NCI-H345 treated with DMSO at 0.1 percent for 48 hours (cell line): Measurements from ENCODE around the gene SLC35G1.

ENCODE experiments used
- DNase-seq: peaks from one replicate; lab custom pipeline; 2025; ENCODE audit not compliant: unreplicated experiment; lab: John Stamatoyannopoulos, UW

The SLC35G1 gene

DNA sequence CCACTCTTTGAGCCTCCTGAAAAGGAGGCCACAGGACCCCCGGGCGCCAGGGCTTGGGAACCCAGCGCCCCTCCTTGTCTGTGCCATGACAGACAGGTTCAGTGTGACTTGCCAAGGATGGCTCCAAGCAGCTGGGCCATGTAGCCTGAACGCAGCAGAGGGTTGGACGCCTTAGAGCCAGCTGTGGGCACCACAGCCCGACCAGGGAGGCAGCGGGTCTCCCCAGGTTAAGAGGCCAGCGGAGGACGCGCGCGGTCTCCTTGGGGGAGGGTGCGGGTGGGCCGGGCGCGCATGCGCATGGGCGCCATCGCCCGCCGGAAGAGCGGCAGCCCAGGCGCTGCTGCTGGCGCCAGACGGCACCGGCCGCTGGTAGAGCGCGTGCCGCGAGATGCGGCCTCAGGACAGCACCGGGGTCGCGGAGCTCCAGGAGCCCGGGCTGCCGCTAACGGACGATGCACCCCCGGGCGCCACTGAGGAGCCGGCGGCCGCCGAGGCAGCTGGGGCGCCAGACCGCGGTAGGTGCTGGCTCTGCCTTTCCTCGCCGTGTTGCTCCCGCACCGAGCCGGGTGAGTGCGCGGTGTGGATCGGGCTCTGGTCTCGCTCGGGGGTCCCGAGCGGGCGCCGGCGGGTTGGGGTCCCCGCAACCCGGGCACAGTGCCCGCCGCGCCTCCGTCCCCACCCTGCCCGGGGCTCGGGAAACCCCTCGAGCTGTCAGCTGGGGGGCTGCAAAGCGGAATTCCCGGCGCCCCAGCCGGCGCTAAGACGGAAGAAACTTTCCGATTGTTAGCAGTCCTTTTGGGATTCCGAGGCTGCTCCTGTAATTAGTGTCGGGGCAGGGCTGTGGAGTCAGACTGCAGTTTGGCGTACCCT is at the start of gene SLC35G1:
Gene SLC35G1, plus strand, starts transcription at position 333 of the 870 bp plus-strand sequence. Its CDS starts 56 bp downstream, at position 389.
- peak; percentile 13 for DNase-seq

GRCh38 chr10:93844979-93845626 is 48.7 kb upstream of the SLC35G1 start:
- DNase-seq, result no peak

- peak; percentile 51 for DNase-seq
Observed at GRCh38 chr10:93849593-93849992, 44.2 kb upstream of the SLC35G1 start.

DNA sequence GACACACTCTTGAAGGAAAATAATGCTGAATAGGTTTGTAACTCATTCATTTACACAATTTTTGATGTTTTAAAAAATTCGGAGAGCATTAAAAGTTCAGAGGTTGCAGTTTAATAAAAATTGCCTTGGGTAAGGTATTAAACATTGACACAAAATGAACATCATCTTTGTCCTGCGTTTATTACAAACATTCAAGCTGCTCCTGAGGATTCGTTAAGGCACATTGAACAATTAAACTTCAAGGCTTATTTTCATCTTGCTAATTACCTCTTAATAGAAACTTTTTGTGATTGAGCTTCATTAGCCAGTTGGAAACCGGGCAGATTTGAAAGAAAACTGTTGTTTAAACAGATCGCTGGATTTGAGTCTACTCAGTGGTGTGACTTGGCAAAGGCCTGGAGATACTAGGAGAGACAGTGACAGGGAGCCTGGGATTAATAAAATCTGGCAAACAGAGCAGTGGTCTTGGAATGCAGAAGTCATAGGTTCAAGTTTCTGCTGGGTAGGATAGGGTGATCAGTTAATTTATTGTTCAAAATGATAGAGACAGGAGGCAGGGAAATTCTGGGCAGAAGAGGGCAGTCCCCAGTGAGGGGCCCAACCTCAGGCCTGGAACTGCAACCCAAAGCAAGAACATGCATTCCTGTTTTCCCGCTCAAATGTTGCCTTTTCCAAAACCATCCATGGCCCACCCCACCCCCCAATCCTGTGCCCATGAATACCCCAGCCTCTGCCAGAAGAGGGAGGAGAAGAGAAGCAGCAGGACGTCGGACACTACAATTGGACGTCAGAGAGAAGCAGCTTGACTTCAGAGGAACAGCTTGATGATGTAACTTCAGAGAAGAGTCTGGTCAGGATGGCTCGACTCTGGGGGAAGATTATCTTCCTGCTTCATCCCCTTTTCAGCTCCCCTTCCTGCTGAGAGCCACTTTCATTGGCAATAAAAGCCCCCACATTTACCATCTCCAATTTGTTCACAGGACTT is 43.5 kb upstream of the SLC35G1 start:
- no peak for DNase-seq

GRCh38 chr10:93851169-93851568 is 42.6 kb upstream of the SLC35G1 start:
- no peak for DNase-seq

- DNase-seq, result no peak
Observed at GRCh38 chr10:93852476-93853095, 41.2 kb upstream of the SLC35G1 start.

DNA sequence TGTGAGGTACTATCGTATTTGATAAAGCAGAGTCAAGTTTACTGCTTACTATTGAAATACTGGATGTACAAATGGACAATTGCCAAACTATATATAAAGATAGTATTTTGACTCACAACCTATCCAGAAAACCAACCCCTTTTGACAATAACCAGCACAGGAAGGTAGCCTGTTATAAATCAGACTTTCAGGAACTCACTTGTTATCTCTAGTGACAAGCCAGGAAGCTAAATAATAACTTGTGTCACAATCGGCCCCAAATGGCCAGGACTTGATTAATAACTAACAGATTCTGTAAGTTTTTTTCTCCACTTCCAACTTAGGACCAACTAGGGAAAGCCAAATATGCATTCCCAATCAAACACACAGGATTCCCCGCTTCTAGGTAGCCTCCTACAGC is 38.8 kb upstream of the SLC35G1 start:
- DNase-seq, result no peak

GRCh38 chr10:93856349-93857145 is 37.2 kb upstream of the SLC35G1 start:
- no peak for DNase-seq

GRCh38 chr10:93859049-93859655 is 34.6 kb upstream of the SLC35G1 start:
- DNase-seq, result no peak

- DNase-seq, result no peak
Observed at GRCh38 chr10:93861825-93862224, 32.0 kb upstream of the SLC35G1 start.

DNA sequence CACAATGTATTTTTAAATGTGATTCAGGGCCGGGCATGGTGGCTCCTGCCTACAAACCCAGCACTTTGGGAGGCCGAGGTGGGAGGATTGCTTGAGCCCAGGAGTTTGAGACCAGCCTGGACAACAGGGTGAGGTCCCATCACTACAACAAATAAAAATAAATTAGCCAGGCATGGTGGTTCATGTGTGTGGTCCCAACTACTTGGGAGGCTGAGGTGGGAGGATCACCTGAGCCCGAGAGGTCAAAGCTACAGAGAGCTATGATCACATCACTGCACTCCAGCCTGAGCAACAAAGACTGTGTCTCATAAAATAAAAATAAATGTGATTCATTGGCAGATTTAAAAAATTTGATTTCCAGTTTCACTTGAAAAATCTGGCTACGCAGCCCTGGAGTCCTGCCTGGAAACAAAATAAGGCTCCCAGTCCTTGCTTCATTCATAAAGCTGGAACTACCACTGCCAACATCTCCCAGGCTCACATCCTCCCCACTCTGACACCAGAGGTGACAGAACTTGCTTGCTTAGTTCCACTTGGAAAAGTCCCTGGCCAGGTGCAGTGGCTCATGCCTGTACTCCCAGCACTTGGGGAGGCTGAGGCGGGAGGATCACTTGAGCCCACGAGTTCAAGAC is 27.9 kb upstream of the SLC35G1 start:
- DNase-seq, result no peak

DNA sequence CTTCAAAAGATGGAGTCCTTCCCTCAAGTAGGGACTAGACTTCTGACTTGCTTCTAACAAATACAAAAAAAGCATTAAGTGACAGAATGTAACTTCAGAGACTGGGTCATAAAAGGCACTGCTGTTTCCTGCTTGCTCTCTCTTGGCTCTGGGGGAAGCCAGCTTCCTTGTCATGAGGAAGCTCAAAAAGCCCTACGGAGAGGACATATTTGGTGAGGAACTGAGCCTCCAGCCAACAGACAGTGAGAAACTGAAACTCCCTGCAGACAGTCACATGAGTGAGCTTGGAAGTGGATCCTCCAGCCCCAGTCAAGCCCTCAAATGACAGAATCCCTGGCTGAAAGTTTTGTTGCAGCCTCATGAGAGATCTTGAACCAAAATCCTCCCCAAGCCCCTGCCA is 26.3 kb upstream of the SLC35G1 start:
- no peak for DNase-seq

DNA sequence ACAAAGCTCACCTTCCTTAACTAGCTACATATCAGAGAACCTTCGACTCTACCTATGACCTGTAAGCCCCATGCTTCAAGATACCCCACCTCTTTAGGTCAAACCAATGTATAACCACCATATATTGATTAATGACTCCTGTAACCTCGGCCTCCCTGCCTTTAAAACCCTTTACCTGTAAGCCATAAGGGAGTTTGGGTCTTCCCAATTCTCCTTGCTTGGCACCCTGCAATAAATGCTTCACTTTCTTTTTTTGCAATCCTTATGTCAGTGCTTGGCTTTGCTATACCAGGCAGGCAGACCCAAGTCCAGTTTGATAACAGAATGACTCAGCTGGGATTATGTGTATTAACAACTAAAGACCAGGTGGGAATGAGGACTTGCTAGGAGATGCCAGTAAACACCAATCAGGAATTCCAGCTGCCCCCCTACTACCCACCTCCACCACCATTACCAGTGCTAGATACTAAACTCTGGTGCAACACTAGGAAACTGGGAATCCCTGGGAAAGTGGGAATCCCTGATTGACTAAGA is 22.0 kb upstream of the SLC35G1 start:
- DNase-seq, result no peak

- no peak for DNase-seq
Observed at GRCh38 chr10:93872375-93873158, 21.2 kb upstream of the SLC35G1 start.

DNA sequence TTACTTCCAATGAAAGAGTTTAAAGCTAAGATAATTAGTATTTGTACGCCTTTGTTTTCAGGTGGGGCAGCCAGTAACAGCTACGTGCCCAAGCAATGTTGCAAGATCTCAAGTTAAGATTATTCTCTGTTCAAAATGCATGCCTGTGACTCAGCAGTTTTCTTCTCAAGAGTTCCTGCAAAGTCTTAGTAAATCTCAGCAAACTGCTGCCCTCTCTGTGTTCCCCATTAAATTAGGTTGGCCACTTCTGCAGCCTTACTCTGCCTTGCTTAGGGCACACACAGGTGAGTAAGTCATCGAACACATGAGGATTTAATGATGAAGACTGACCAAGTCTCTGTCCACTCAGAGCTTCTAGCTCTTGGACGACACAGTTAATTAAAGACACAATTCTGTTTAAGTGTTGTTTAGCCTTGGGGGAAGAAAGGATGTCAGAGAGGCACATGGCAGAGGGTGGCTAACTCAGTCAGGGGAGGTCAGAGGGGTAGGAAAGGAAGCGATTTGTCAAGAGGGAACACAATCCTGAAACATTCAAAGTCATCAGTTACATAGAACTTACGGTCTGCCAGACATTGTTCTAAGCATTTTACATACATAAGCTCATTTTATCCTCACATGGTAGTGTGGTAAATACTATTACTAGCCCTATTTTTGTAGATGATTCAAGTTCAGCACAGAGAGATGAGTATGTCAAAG is 20.2 kb upstream of the SLC35G1 start:
- DNase-seq, result no peak

GRCh38 chr10:93874309-93875031 is 19.3 kb upstream of the SLC35G1 start:
- no peak for DNase-seq

DNA sequence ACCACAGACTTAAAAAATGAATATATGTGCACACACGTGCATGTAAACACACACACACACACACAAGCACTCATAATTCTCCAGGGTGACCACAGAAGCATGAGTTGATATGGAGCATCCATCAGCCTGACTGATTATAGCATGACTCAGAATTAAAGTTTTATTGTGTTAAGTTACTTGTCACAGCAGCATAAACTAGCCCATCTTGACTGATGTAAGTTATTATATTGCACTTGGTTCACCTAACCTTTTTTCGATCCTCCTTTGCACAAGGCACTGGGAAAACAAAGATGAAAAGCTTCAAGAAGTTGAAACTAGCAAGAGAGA is 18.8 kb upstream of the SLC35G1 start:
- DNase-seq, result no peak
